ENCODE results near the gene CDK14. TPM values are rescaled to one million over a fixed set of nuclear protein-coding genes. Genes with fewer than 3 reads are reported as not detected.

The CDK14 gene
- total and polyA plus RNA-seq, 2 of the 8 experiments (the other 6 are each of a cell fraction or from before 2014, with no cell fraction given) = 5.5 to 47.3 TPM

- no peak overlapping the region for H4K91ac ChIP-seq (replicated peaks; ENCODE audit: insufficient read length, low read length)
- no peak overlapping the region for H2BK12ac ChIP-seq (ENCODE audit: low read depth, low read length)
- no peak overlapping the region for H3K4me2 ChIP-seq (ENCODE audit: insufficient read depth in 1 of 2, low read depth in 2 of 2, low read length in 2 of 2)
- H4K20me1 ChIP-seq (replicated peaks in 1 of 2; ENCODE audit: control insufficient read depth in 1 of 2, insufficient read depth in 2 of 2, low read length in 2 of 2) = no peaks in the 10 kb centered on the region
- no peak overlapping the region for H2BK5ac ChIP-seq (ENCODE audit: low read depth, low read length)
- DNase-seq (ENCODE audit: low read depth in 1 of 2, low spot score in 2 of 2) (no peak), FAIRE-seq (no peak)
- no peaks in the 10 kb centered on the region for H3K23me2 ChIP-seq (ENCODE audit: low read depth, low read length)
- H2AK5ac ChIP-seq (ENCODE audit: low read depth, low read length) = no peak overlapping the region
- no peak overlapping the region for H3K23ac ChIP-seq (ENCODE audit: insufficient read length)
- no peak overlapping the region for H3K14ac ChIP-seq (ENCODE audit: insufficient read length)
- H4K5ac ChIP-seq (ENCODE audit: insufficient read length, low read depth, low read length) = no peak overlapping the region
- no peak overlapping the region for H3K9ac ChIP-seq (replicated peaks in 1 of 4; ENCODE audit: extremely low read depth in 1 of 4, low read depth in 3 of 4, low read length in 3 of 4)
- H2BK120ac ChIP-seq (replicated peaks; ENCODE audit: low read depth, low read length) = no peak overlapping the region
- H4K8ac ChIP-seq (ENCODE audit: extremely low read depth, insufficient read depth, low read length) = no peak overlapping the region
- 75% methylated on average over 1 of the region's 1 CpG; no CpG with 5 or more reads in 1 of the 2 experiments for WGBS, 2 experiments (ENCODE audit: extremely low coverage in 1 of 2, insufficient coverage in 1 of 2, insufficient read length in 1 of 2, insufficient replicate concordance in 2 of 2, low coverage in 1 of 2, low lambda C conversion rate in 2 of 2, missing lambda C conversion rate in 1 of 2)
- no peak overlapping the region for H3K4me3 ChIP-seq (ENCODE audit: extremely low read depth in 1 of 4, insufficient read depth in 2 of 4, low read depth in 3 of 4, low read length in 4 of 4)
- no peak overlapping the region for H3K18ac ChIP-seq (ENCODE audit: extremely low read depth, low read length)
- no peak overlapping the region for H3K4ac ChIP-seq (replicated peaks; ENCODE audit: insufficient read length, low read depth, low read length)
- H2BK15ac ChIP-seq (ENCODE audit: low read length) = no peak overlapping the region
- H3K9me3 ChIP-seq (ENCODE audit: insufficient read depth in 2 of 2, low read depth in 1 of 2, low read length in 1 of 2) = peaks cover 5% of the 10 kb centered on the region in 2 experiments
- H3K79me2 ChIP-seq (ENCODE audit: control insufficient read depth in 1 of 2, insufficient read depth in 2 of 2, low read length in 2 of 2) = no peaks in the 10 kb centered on the region
- H2AFZ ChIP-seq (ENCODE audit: low read length) = no peak overlapping the region
- ChIA-PET POLR2A (ENCODE audit: partially characterized antibody) (no interaction called here), CTCF (ENCODE audit: partially characterized antibody) (interaction anchor here (1.4 kb wide), 1 partner anchor 563 kb away, joined by 3 read pairs; no protein-coding TSS in a partner anchor)
- H3K27me3 ChIP-seq (replicated peaks in 1 of 4; ENCODE audit: control insufficient read depth in 3 of 4, extremely low read depth in 1 of 4, insufficient read depth in 3 of 4, low read length in 3 of 4) = no peaks in the 10 kb centered on the region
- H3K79me1 ChIP-seq (ENCODE audit: low read depth, low read length) = no peaks in the 10 kb centered on the region
- peaks cover 0 to 2% (median 0%) of the 10 kb centered on the region in 4 experiments; a peak in 1 of 8 replicates for H3K36me3 ChIP-seq (ENCODE audit: control insufficient read depth in 2 of 4, insufficient read depth in 4 of 4, low read length in 3 of 4)
- H3K27ac ChIP-seq (ENCODE audit: low read depth, low read length) = no peak overlapping the region
- H3K4me1 ChIP-seq (replicated peaks in 1 of 4; ENCODE audit: control insufficient read depth in 3 of 4, insufficient read depth in 4 of 4, low read length in 3 of 4) = no peaks in the 10 kb centered on the region
- H3K56ac ChIP-seq (replicated peaks; ENCODE audit: insufficient read length, low read depth, low read length) = no peak overlapping the region
- H2BK20ac ChIP-seq (ENCODE audit: low read length) = no peak overlapping the region
- TF ChIP-seq MAFK (IDR thresholded peaks at IDR 0.05; ENCODE audit: low read depth, low read length) (no peak), MAX (IDR thresholded peaks at IDR 0.05) (no peak), FOSL1 (IDR thresholded peaks at IDR 0.05; ENCODE audit: insufficient read depth, low read depth, low read length) (no peak), KDM1A (IDR thresholded peaks at IDR 0.05; ENCODE audit: borderline replicate concordance, low read length) (no peak), CREB1 (IDR thresholded peaks at IDR 0.05) (no peak), CTBP2 (IDR thresholded peaks at IDR 0.05; ENCODE audit: borderline replicate concordance, insufficient read depth, insufficient read length, low read length) (no peak), SP2 (IDR thresholded peaks at IDR 0.05; ENCODE audit: low read length) (no peak), SAP30 (IDR thresholded peaks at IDR 0.05; ENCODE audit: insufficient read depth, insufficient replicate concordance, low read length) (no peak), SIX5 (IDR thresholded peaks at IDR 0.05; ENCODE audit: low read depth, low read length) (no peak), BRCA1 (IDR thresholded peaks at IDR 0.05; ENCODE audit: low read depth, low read length) (no peak), TCF12 (IDR thresholded peaks at IDR 0.05; ENCODE audit: low read depth, low read length) (no peak), GTF2F1 (IDR thresholded peaks at IDR 0.05; ENCODE audit: borderline replicate concordance, low read depth, low read length) (no peak)
Observed at GRCh38 chr7:90792301-90792700, 196.2 kb downstream of the CDK14 start.
